ENCODE measurements around the gene AKAP13. TPM values are rescaled to one million over a fixed set of nuclear protein-coding genes. Genes with fewer than 3 reads are reported as not detected.
A peak's percentile ranks its signal among the peaks of the same experiment; 100 is the strongest.

Gene AKAP13
- polyA plus RNA-seq, 1 of the 3 experiments (the other 2 are of a cell fraction) = 8.4 TPM

- WGBS (ENCODE audit: low lambda C conversion rate) = 87% methylated on average over 5 of the region's 5 CpGs
- DNase-seq = peak; percentile 26
- Histone ChIP-seq H3K9me2 (no peaks in the 10 kb centered on the region), H3K27me3 (ENCODE audit: insufficient read depth) (no peaks in the 10 kb centered on the region), H3K9ac (no peak overlapping the region), H3K4me2 (no peak overlapping the region), H3K4me3 (ENCODE audit: low read depth in 2 of 2, low read length in 1 of 2) (no peak overlapping the region), H3K79me2 (ENCODE audit: insufficient read depth) (peaks cover 5% of the 10 kb centered on the region; the same call in 1 of the 2 replicates), H4K20me1 (ENCODE audit: insufficient read depth) (no peaks in the 10 kb centered on the region), H3K27ac (ENCODE audit: low read depth in 2 of 2, low read length in 1 of 2) (peak overlapping the region; percentile 16 to 66; a peak in 3 of 4 replicates), H3K36me3 (replicated peaks in 1 of 2; ENCODE audit: control insufficient read depth in 1 of 2, insufficient read depth in 2 of 2, low read length in 1 of 2) (peaks cover 6 to 20% of the 10 kb centered on the region in 2 experiments), H3K9me3 (no peaks in the 10 kb centered on the region), H2AFZ (ENCODE audit: low read depth) (no peak overlapping the region), H3K4me1 (ENCODE audit: control insufficient read depth in 1 of 2, insufficient read depth in 2 of 2, low read depth in 1 of 2, low read length in 1 of 2) (peaks cover 5 to 11% of the 10 kb centered on the region in 2 experiments; a peak in 3 of 4 replicates), H3F3A (replicated peaks; ENCODE audit: insufficient read depth) (no peaks in the 10 kb centered on the region)
- ChIA-PET CTCF (interaction anchor here (1.4 to 1.6 kb wide), 2 partner anchors 15 to 131 kb away, joined by 4 to 6 read pairs; no protein-coding TSS in a partner anchor), POLR2A (no interaction called here)
- TF ChIP-seq TEAD4 (IDR thresholded peaks at IDR 0.05; ENCODE audit: borderline replicate concordance, insufficient read depth) = no peak
- no peak for TF ChIP-seq CTCF (IDR thresholded peaks at IDR 0.05)
- no peak for TF ChIP-seq SMC3 (IDR thresholded peaks at IDR 0.05; ENCODE audit: low read depth, low read length)
- TF ChIP-seq, protein P1, sequence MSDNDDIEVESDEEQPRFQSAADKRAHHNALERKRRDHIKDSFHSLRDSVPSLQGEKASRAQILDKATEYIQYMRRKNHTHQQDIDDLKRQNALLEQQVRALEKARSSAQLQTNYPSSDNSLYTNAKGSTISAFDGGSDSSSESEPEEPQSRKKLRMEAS (IDR thresholded peaks at IDR 0.05; ENCODE audit: low read depth) = no peak
- TF ChIP-seq FOXJ3 (CRISPR knock-in tag; IDR thresholded peaks at IDR 0.05) = no peak
- no peak for TF ChIP-seq REST (IDR thresholded peaks at IDR 0.05; ENCODE audit: low read depth, low read length)
- no peak for TF ChIP-seq MEF2A (IDR thresholded peaks at IDR 0.05; ENCODE audit: borderline replicate concordance, low read depth)
- no peak for TF ChIP-seq GATA2 (CRISPR knock-in tag; IDR thresholded peaks at IDR 0.05)
- TF ChIP-seq NRF1 (IDR thresholded peaks at IDR 0.05; ENCODE audit: low read depth, low read length) = no peak
Observed at GRCh38 chr15:85598718-85599398, 218.5 kb downstream of the AKAP13 start.

DNA sequence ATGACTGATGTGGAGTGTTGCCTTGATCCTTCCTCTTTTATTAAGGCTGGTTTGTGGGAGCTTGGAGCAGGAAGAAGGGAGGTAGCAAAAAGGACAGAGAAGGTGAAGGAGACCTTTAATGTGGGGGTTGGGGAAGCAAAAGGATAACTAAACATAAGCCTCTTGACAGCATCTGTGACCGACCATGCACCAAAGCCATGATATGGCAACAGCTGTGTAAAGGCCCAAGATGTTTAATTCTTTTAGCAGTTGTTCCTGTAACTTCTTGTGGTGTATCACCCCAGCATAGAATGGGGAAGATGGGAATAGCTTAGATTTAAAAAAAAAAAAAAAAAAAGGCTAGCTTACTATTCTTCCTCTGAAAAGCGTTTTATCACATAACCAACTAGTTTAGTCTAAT lies 219.6 kb downstream of the AKAP13 start:
- Histone ChIP-seq H3K27me3 (ENCODE audit: insufficient read depth) (no peaks in the 10 kb centered on the region), H3K4me1 (ENCODE audit: control insufficient read depth in 1 of 2, insufficient read depth in 2 of 2, low read depth in 1 of 2, low read length in 1 of 2) (peaks cover 5 to 11% of the 10 kb centered on the region in 2 experiments; a peak in 2 of 4 replicates), H3K4me3 (ENCODE audit: low read depth in 2 of 2, low read length in 1 of 2) (no peak overlapping the region), H4K20me1 (ENCODE audit: insufficient read depth) (no peaks in the 10 kb centered on the region), H3K27ac (ENCODE audit: low read depth in 2 of 2, low read length in 1 of 2) (no peak overlapping the region), H2AFZ (ENCODE audit: low read depth) (no peak overlapping the region), H3F3A (replicated peaks; ENCODE audit: insufficient read depth) (no peaks in the 10 kb centered on the region), H3K9me2 (no peaks in the 10 kb centered on the region), H3K9me3 (no peaks in the 10 kb centered on the region), H3K36me3 (replicated peaks in 1 of 2; ENCODE audit: control insufficient read depth in 1 of 2, insufficient read depth in 2 of 2, low read length in 1 of 2) (peaks cover 6 to 20% of the 10 kb centered on the region in 2 experiments), H3K9ac (no peak overlapping the region), H3K79me2 (ENCODE audit: insufficient read depth) (peaks cover 5% of the 10 kb centered on the region; the same call in 1 of the 2 replicates), H3K4me2 (no peak overlapping the region)
- WGBS (ENCODE audit: low lambda C conversion rate) = 94% methylated on average over 2 of the region's 2 CpGs
- DNase-seq = no peak
- TF ChIP-seq NRF1 (IDR thresholded peaks at IDR 0.05; ENCODE audit: low read depth, low read length) (no peak), NFIC (IDR thresholded peaks at IDR 0.05; ENCODE audit: borderline replicate concordance) (no peak), GATA2 (CRISPR knock-in tag; IDR thresholded peaks at IDR 0.05) (no peak), YY1 (IDR thresholded peaks at IDR 0.05; ENCODE audit: low read depth) (no peak)
- TF ChIP-seq, protein P2, sequence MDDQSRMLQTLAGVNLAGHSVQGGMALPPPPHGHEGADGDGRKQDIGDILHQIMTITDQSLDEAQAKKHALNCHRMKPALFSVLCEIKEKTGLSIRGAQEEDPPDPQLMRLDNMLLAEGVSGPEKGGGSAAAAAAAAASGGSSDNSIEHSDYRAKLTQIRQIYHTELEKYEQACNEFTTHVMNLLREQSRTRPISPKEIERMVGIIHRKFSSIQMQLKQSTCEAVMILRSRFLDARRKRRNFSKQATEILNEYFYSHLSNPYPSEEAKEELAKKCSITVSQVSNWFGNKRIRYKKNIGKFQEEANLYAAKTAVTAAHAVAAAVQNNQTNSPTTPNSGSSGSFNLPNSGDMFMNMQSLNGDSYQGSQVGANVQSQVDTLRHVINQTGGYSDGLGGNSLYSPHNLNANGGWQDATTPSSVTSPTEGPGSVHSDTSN (IDR thresholded peaks at IDR 0.05) = no peak
- ChIA-PET CTCF (interaction anchor here (0.7 to 2.2 kb wide), 4 partner anchors 8 to 130 kb away, joined by 3 to 10 read pairs (median 5); no protein-coding TSS in a partner anchor), POLR2A (no interaction called here)

Data from SK-N-SH (cell line).